SU-DHL-6 (cell line): ENCODE results near the gene ZNF775.

Experiments used
- H2AFZ ChIP-seq: fragments of 200-600 bp; sonication (generic); 2 replicates; pipeline ENCODE4 v1.6.1; 2014; ENCODE audit warnings: low read depth, mild to moderate bottlenecking, moderate library complexity, mixed read lengths, antibody characterized with exemption, low read length; ENCODE audit not compliant: severe bottlenecking
- H3F3A ChIP-seq: fragments of 200-600 bp; shearing (Covaris generic); 2 replicates; pipeline ENCODE4 v1.6.0; 2016; ENCODE audit warnings: antibody characterized with exemption, mild to moderate bottlenecking; ENCODE audit not compliant: insufficient read depth
- H3K27ac ChIP-seq: fragments of 200-600 bp; sonication (generic); 2 replicates; pipeline ENCODE4 v1.5.1; 2016; ENCODE audit warnings: low read depth, mild to moderate bottlenecking, low read length, moderate library complexity, mixed read lengths
- H3K27me3 ChIP-seq: fragments of 200-600 bp; sonication (generic), shearing (Covaris generic); 2 replicates; pipeline ENCODE4 v1.6.0; 2014; ENCODE audit warnings: mild to moderate bottlenecking, low read length
- H3K36me3 ChIP-seq: fragments of 200-600 bp; sonication (generic); 2 replicates; pipeline ENCODE4 v1.6.1; 2014; ENCODE audit warnings: mild to moderate bottlenecking, low read length, mixed read lengths
- H3K4me2 ChIP-seq: fragments of 300-600, 200-600 bp; shearing (Covaris generic), sonication (generic); 2 replicates; pipeline ENCODE4 v1.6.0; 2014; ENCODE audit warnings: low read length, low read depth, mild to moderate bottlenecking; ENCODE audit not compliant: poor library complexity, severe bottlenecking
- H3K4me3 ChIP-seq: fragments of 200-600 bp; sonication (generic); 2 replicates; pipeline ENCODE4 v1.5.1; 2014; ENCODE audit warnings: antibody characterized with exemption, low read length, mild to moderate bottlenecking, mixed read lengths; ENCODE audit not compliant: insufficient read depth, poor library complexity, severe bottlenecking
- H3K79me2 ChIP-seq: fragments of 200-600 bp; sonication (generic); 2 replicates; pipeline ENCODE4 v1.6.1; 2014; ENCODE audit warnings: mild to moderate bottlenecking, low read length, moderate library complexity; ENCODE audit not compliant: insufficient read depth
- H3K9ac ChIP-seq: fragments of 200-600 bp; sonication (generic); 2 replicates; pipeline ENCODE4 v1.7.0; 2014; ENCODE audit warnings: mild to moderate bottlenecking, low read length
- H3K9me2 ChIP-seq: fragments of 200-600 bp; sonication (generic); replicated peaks from 2 replicates; pipeline ENCODE4 v1.6.1; 2014; ENCODE audit warnings: low read length; ENCODE audit not compliant: insufficient read depth
- H3K9me3 ChIP-seq: fragments of 200-600 bp; sonication (generic); 2 replicates; pipeline ENCODE4 v1.6.1; 2014; ENCODE audit warnings: low read length, mixed read lengths; ENCODE audit not compliant: insufficient read depth
- H4K20me1 ChIP-seq: fragments of 200-600 bp; sonication (generic); 2 replicates; pipeline ENCODE4 v1.6.1; 2014; ENCODE audit warnings: low read depth, mild to moderate bottlenecking, antibody characterized with exemption, low read length, moderate library complexity, mixed read lengths
- EZH2phosphoT487 ChIP-seq: fragments of 200-600 bp; sonication (generic), shearing (Covaris generic); conservative IDR thresholded peaks from 2 replicates; pipeline ENCODE4 v1.6.1; 2018; ENCODE audit warnings: mild to moderate bottlenecking, antibody characterized with exemption, low read length, moderate library complexity, mixed read lengths
- TF ChIP-seq, protein P1 (sequence below): fragments of 200-600 bp; sonication (generic); IDR thresholded peaks from one replicate; pipeline ENCODE4 v1.5.1; 2017; ENCODE audit warnings: antibody characterized with exemption, mild to moderate bottlenecking, low read length, moderate library complexity; ENCODE audit not compliant: insufficient read depth, poor library complexity, severe bottlenecking

Gene ZNF775

DNA sequence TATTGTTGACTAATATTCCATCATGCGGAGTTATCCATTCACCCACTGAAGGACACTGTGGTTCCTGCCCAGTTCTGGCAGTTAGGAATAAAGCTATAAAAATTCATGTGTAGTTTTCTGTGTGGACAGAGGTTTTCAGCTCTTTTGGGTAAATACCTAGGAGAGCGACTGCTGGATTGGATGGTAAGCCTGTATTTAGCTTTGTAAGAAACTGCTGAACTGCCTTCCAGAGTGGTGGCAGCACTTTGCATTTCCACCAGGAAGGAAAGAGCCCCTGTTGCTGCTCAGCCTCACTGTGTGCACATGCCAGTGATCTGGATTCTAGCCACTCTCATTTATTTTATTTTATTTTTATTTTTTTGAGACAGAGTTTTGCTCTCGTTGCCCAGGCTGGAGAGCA, 14.2 kb downstream of the ZNF775 start:
- Histone ChIP-seq H3K9ac (no peak overlapping the region), H3K9me3 (no peaks in the 10 kb centered on the region), H3F3A (no peaks in the 10 kb centered on the region), H3K4me3 (no peak overlapping the region), H2AFZ (no peak overlapping the region), H4K20me1 (no peaks in the 10 kb centered on the region), H3K27ac (no peak overlapping the region), H3K79me2 (no peaks in the 10 kb centered on the region), H3K27me3 (no peaks in the 10 kb centered on the region), H3K4me2 (no peak overlapping the region), H3K36me3 (no peaks in the 10 kb centered on the region), H3K9me2 (no peaks in the 10 kb centered on the region)
- TF ChIP-seq, protein P1, sequence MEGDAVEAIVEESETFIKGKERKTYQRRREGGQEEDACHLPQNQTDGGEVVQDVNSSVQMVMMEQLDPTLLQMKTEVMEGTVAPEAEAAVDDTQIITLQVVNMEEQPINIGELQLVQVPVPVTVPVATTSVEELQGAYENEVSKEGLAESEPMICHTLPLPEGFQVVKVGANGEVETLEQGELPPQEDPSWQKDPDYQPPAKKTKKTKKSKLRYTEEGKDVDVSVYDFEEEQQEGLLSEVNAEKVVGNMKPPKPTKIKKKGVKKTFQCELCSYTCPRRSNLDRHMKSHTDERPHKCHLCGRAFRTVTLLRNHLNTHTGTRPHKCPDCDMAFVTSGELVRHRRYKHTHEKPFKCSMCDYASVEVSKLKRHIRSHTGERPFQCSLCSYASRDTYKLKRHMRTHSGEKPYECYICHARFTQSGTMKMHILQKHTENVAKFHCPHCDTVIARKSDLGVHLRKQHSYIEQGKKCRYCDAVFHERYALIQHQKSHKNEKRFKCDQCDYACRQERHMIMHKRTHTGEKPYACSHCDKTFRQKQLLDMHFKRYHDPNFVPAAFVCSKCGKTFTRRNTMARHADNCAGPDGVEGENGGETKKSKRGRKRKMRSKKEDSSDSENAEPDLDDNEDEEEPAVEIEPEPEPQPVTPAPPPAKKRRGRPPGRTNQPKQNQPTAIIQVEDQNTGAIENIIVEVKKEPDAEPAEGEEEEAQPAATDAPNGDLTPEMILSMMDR: no peak
- TF ChIP-seq EZH2phosphoT487: no peak

DNA sequence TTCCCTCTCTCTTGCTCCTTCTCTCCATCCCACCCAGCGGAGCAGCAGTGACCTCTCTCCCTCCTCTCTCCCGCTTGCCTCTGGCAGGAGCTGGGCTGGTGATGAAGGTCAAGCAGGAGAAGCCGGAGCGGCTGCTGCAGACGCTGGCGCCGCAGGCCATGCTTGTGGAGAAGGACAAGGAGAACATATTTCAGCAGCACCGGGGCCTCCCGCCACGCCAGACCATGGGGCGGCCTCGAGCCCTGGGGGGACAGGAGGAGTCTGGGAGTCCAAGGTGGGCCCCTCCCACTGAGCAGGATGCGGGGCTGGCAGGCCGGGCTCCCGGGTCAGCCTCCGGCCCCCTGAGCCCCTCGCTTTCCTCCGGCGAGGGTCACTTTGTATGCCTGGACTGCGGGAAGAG, 17.3 kb downstream of the ZNF775 start:
- no peak overlapping the region for H2AFZ ChIP-seq
- no peak overlapping the region for H3K27ac ChIP-seq
- H3K9me3 ChIP-seq: no peaks in the 10 kb centered on the region
- no peaks in the 10 kb centered on the region for H3K36me3 ChIP-seq
- H3K4me3 ChIP-seq: no peak overlapping the region
- H3K27me3 ChIP-seq: no peaks in the 10 kb centered on the region
- no peaks in the 10 kb centered on the region for H3F3A ChIP-seq
- no peaks in the 10 kb centered on the region for H4K20me1 ChIP-seq
- TF ChIP-seq, protein P1: no peak
- TF ChIP-seq EZH2phosphoT487: no peak
- H3K4me2 ChIP-seq: no peak overlapping the region
- H3K9me2 ChIP-seq: no peaks in the 10 kb centered on the region
- no peak overlapping the region for H3K9ac ChIP-seq
- no peaks in the 10 kb centered on the region for H3K79me2 ChIP-seq

DNA sequence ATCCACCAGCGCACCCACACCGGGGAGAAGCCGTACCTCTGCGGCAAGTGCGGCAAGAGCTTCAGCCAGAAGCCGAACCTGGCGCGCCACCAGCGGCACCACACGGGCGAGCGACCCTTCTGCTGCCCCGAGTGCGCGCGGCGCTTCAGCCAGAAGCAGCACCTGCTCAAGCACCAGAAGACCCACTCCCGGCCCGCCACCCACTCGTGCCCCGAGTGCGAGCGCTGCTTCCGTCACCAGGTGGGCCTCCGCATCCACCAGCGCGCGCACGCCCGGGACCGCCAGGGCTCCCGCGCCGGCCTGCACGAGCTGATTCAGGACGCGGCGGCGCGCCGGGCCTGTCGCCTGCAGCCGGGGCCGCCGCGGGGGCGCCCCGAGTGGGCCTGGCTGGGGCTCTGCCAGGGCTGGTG, 17.7 kb downstream of the ZNF775 start:
- no peak overlapping the region for H3K9ac ChIP-seq
- H2AFZ ChIP-seq: no peak overlapping the region
- no peak overlapping the region for H3K4me2 ChIP-seq
- no peaks in the 10 kb centered on the region for H4K20me1 ChIP-seq
- no peak overlapping the region for H3K4me3 ChIP-seq
- no peaks in the 10 kb centered on the region for H3K79me2 ChIP-seq
- H3K27ac ChIP-seq: no peak overlapping the region
- no peaks in the 10 kb centered on the region for H3F3A ChIP-seq
- no peaks in the 10 kb centered on the region for H3K9me3 ChIP-seq
- no peaks in the 10 kb centered on the region for H3K27me3 ChIP-seq
- no peaks in the 10 kb centered on the region for H3K9me2 ChIP-seq
- TF ChIP-seq, protein P1: no peak
- TF ChIP-seq EZH2phosphoT487: no peak
- no peaks in the 10 kb centered on the region for H3K36me3 ChIP-seq
